HL-60 (cell line): Measurements from ENCODE around the gene EPHB2.

Experiments
- GABPA ChIP-seq: IDR thresholded peaks from 2 replicates; pipeline ENCODE4 v1.6.1; 2012; ENCODE audit warnings: low read depth
- POLR2AphosphoS5 ChIP-seq: IDR thresholded peaks from 2 replicates; pipeline ENCODE4 v1.6.1; 2012; ENCODE audit warnings: low read depth
- TF ChIP-seq, protein P1 (sequence below): IDR thresholded peaks from one replicate; pipeline ENCODE4 v1.5.1; 2011; ENCODE audit warnings: low read length, control low read depth, inconsistent platforms; ENCODE audit not compliant: insufficient read depth
- TF ChIP-seq, protein P2 (sequence below): IDR thresholded peaks from 2 replicates; pipeline ENCODE4 v1.6.1; 2012; ENCODE audit warnings: low read depth; ENCODE audit not compliant: insufficient replicate concordance

DNA sequence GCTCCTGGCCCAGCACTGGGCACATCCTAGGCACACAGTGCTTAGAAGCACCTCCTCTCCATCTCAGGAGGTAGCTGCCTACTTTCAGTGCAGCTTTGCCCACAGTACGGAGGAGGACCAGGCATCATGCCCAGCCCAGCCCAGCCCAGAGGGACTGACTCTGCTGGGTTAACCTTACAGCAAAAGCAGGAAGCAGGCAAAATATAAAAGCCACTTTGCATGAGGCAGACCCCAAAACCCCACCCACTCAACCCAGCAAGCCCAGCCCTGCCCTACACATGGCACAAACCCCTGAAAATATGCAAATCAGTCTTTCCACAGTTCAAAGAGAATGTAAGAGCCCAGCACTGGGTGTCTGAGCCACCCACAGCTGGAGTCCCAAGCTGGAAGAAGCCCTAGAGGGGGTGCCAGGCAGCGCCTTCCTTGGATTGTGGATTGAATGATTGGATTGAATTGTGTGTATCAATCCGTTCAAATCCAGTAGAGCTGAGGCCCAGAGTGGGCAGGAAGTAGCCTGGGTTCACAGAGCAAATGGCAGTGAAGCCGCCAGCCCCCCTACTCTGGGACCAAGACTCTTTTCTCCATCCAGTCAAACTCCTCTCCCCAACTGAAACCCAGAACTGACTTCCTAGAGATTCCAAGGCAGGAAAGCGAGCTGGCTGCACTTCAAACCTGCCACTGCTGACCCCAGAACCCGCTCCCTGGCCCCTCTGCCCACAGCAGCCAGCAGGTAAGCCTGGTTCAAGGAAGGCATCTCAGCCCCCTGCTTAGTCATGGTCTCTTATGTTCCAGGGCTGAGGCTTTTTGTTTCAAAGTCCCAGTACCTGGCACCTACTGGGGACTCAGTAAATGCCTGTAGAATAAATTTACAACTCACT is 144.3 kb downstream of the EPHB2 start:
- TF ChIP-seq, protein P1, sequence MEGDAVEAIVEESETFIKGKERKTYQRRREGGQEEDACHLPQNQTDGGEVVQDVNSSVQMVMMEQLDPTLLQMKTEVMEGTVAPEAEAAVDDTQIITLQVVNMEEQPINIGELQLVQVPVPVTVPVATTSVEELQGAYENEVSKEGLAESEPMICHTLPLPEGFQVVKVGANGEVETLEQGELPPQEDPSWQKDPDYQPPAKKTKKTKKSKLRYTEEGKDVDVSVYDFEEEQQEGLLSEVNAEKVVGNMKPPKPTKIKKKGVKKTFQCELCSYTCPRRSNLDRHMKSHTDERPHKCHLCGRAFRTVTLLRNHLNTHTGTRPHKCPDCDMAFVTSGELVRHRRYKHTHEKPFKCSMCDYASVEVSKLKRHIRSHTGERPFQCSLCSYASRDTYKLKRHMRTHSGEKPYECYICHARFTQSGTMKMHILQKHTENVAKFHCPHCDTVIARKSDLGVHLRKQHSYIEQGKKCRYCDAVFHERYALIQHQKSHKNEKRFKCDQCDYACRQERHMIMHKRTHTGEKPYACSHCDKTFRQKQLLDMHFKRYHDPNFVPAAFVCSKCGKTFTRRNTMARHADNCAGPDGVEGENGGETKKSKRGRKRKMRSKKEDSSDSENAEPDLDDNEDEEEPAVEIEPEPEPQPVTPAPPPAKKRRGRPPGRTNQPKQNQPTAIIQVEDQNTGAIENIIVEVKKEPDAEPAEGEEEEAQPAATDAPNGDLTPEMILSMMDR, result no peak
- TF ChIP-seq, protein P2, sequence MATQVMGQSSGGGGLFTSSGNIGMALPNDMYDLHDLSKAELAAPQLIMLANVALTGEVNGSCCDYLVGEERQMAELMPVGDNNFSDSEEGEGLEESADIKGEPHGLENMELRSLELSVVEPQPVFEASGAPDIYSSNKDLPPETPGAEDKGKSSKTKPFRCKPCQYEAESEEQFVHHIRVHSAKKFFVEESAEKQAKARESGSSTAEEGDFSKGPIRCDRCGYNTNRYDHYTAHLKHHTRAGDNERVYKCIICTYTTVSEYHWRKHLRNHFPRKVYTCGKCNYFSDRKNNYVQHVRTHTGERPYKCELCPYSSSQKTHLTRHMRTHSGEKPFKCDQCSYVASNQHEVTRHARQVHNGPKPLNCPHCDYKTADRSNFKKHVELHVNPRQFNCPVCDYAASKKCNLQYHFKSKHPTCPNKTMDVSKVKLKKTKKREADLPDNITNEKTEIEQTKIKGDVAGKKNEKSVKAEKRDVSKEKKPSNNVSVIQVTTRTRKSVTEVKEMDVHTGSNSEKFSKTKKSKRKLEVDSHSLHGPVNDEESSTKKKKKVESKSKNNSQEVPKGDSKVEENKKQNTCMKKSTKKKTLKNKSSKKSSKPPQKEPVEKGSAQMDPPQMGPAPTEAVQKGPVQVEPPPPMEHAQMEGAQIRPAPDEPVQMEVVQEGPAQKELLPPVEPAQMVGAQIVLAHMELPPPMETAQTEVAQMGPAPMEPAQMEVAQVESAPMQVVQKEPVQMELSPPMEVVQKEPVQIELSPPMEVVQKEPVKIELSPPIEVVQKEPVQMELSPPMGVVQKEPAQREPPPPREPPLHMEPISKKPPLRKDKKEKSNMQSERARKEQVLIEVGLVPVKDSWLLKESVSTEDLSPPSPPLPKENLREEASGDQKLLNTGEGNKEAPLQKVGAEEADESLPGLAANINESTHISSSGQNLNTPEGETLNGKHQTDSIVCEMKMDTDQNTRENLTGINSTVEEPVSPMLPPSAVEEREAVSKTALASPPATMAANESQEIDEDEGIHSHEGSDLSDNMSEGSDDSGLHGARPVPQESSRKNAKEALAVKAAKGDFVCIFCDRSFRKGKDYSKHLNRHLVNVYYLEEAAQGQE, result no peak
- TF ChIP-seq POLR2AphosphoS5 (no peak), GABPA (no peak)
